Esophagus muscularis mucosa (tissue), 3 donors: Measurements from ENCODE around the gene DOCK6.

Source experiments
- CTCF ChIP-seq, 3 experiments: fragments of 200-600 bp in 2 of 3; fragments of 450-650 bp in 1 of 3; sonication (generic) in 2 of 3; IDR thresholded peaks; one replicate each; pipeline ENCODE4 v1.5.1; 2017 to 2019; ENCODE audit warnings: antibody characterized with exemption in 3 of 3, mild to moderate bottlenecking in 2 of 3, moderate library complexity in 1 of 3
- EP300 ChIP-seq: sonication (generic); formaldehyde crosslinking; IDR thresholded peaks from one replicate; pipeline ENCODE4 v1.6.1; 2017; ENCODE audit warnings: antibody characterized with exemption

DNA sequence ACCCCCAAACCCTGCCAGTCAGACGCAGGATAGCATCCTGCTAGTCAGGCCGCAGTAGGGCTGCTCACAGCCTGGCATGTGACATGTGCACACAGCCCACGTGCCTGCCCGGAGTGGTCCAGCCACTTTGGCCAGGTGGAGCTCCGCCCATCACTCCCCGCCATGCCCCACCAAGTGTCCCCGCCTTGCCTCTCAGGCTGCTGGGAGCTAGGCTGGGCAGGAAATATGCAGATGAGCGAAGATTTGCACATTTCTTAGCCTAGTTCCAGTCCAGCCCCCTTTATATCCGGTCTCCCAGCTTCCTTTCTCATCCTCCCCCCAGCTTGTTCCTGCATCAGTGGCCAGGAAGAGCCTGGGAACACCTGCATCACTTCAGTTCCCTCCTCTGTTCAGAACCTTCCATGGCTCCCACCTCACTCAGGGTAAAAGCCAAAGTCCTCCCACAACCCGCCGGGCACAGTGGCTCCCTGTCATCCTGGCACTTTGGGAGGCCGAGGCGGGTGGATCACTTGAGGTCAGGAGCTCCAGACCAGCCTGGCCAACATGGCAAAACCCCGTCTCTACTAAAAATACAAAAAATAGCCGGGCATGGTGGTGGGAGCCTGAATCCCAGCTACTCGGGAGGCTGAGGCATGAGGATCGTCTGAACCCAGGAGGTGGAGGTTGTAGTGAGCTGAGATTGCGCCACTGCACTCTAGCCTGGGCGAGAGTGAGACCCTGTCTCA lies 2.3 kb upstream of the DOCK6 start:
- TF ChIP-seq EP300 (no peak), CTCF (IDR thresholded peaks at IDR 0.05) (no peak)
